HG02571 (cell line): ENCODE results near the gene RSPH10B2.
"Not testable (repeated sequence)": the region's sequence is repeated elsewhere in the genome, so short reads cannot be mapped to it uniquely, and the experiment has no call there.

Experiments used
- ATAC-seq: cut with Tn5 transposase; IDR thresholded peaks from one replicate; pipeline ENCODE4 v1.9.1; 2021; ENCODE audit warnings: mild to moderate bottlenecking, moderate library complexity; ENCODE audit not compliant: unreplicated experiment

RSPH10B2 gene

DNA sequence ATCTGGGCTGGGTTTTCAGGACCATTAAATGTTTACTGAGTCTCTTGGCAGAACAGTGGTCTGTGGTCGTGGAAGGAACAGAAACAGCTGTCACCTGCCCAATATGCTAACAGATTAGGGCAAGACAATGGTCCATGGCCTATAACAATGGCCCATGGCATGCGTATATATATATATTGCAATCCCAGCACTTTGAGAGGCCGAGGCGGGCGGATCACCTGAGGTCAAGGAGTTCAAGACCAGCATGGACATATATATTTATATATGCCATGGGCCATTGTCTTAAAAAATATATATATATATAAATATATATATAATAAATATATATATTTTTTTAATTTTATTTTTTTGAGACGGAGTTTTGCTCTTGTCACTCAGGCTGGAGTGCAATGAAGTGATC, 27.7 kb downstream of the RSPH10B2 start:
- not testable (repeated sequence) for ATAC-seq

DNA sequence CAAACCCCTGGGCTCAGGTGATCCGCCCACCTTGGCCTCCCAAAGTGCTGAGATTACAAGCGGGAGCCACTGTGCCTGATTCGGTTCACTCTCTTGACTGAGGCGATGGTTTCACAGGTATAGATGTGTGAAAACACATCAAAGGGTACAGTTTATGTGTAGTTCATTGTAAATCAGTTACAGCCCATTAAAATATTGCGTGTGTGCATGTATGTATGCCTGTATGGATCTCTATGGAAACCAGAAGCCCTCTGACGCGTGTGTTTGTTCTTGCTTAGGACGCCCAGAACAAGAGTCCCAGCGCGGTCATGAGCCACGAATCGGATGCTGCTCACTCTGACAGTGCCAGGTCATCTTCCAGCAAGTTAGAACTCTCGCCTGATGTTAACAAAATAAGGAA, 35.5 kb downstream of the RSPH10B2 start:
- not testable (repeated sequence) for ATAC-seq

DNA sequence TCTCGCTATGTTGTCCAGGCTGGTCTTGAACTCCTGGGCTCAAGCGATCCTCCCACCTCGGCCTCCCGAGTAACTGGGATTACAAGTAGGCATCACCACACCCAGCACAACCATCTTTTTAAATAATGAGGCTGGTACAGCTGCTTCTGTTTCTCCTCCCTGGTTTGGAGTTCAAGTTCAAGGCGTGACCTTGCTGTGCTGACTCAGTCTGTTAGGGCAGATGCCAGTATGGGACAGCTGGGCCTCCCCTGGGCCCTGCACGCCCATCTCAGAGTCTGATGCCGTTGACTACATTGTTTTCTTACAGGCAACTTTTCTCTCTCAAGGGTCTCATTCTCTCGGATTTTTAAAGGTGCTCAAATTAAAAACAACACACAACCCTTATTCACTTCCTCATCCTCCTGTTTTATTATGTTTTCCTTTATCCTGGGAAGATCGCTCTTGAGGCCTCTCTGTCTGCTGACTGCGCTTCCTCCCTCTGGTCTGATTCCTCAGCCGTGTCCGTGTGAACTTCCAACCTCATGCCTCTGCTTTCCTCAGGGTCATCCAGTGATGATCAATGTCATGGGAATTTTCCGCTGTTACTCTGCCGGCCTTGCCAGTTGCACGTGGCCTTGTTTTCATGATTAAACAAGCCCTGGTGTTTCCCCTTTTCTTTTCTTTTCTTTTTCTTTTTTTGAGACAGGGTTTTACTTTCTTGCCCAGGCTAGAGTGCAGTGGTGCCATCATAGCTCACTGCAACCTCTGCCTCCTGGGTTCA, 38.4 kb downstream of the RSPH10B2 start:
- ATAC-seq = not testable (repeated sequence)

DNA sequence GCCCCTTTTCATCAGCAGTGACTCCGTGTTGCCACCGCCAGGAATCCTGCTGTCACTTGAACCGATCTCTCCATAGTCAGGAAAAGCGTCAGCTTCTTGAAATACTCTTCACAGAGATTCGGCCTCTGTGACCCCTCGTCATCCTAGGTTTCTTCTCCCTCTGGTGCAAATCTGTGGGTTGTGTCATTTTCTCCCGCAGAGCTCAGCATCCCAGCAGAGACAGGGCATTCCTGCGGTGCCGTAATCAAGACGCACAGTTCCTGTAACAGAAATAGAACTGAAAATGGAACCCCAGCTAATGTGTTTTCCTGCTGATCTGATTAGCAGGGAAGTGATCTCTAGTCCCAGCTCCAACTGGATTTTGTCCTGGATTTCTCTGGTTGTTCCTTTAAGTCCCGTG, 40.4 kb downstream of the RSPH10B2 start:
- not testable (repeated sequence) for ATAC-seq

DNA sequence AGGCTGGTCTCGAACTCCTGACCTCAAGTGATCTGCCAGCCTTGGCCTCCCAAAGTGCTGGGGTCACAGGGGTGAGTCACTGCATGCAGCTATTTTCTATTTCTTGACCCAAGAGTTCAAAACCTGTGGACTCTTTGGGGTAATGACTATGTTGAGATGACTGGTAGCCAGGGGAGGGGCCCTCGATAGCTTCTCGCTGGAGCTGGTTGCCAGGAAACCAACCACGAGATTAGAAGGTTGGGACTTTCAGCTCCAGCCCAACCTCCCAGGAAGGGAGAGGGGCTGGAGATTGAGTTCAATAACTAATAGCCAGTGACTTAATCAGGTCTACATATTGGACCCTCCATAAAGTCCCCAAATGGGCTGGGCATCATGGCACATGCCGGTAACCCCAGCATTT, 43.3 kb downstream of the RSPH10B2 start:
- not testable (repeated sequence) for ATAC-seq

DNA sequence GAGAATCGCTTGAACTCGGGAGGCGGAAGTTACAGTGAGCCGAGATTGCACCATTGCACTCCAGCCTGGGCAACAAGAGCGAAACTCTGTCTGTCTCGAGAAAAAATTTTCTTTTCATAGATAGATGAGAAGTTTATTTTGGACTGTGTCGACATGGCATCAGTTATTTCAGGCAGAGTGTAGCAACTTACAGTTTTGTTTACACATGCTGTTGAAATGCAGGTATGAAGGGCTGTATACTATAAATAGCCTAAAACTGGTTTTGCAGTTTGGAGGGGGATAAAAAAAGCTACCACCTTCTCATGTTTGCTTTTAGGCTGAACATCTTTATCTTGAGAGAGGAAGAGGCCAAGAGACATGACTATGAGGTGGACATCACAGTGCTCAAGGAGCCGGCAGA, 44.1 kb downstream of the RSPH10B2 start:
- ATAC-seq = not testable (repeated sequence)

DNA sequence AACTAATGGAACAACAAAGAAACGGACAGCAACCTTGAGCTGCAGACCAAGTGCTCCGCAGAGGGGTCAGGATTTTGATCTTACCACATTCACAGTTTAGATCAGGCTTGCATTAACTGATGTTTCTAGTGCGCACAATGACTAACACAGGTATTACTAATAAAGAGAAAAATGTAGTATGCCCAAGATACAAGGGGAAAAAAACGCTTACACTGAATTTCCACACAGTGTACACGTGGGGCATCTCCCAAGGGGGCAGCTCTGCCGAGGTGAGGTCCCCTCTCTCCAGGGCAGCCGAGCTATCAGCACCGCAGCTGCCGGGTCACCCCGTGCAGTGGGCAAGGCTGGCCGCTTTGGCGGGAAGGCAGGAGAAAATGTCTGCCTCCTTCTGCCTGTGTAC, 46.0 kb downstream of the RSPH10B2 start:
- ATAC-seq = not testable (repeated sequence)

DNA sequence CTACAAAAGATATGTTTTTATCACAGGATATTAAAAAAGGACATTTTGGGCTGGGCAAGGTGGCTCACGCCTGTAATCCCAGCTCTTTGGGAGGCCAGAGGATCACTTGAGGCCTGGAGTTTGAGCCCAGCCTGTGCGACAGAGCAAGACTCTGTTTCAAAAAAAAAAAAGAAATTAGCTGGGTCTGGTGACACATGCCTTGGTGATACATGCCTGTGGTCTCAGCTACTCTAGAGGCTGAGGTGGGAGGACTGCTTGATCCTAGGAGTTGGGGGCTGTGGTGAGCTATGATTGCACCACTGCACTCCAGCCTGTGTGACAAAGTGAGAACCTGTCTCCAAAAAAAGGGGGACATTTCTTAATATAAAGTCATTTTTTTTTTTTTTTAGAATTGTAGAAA, 46.4 kb downstream of the RSPH10B2 start:
- ATAC-seq = not testable (repeated sequence)

DNA sequence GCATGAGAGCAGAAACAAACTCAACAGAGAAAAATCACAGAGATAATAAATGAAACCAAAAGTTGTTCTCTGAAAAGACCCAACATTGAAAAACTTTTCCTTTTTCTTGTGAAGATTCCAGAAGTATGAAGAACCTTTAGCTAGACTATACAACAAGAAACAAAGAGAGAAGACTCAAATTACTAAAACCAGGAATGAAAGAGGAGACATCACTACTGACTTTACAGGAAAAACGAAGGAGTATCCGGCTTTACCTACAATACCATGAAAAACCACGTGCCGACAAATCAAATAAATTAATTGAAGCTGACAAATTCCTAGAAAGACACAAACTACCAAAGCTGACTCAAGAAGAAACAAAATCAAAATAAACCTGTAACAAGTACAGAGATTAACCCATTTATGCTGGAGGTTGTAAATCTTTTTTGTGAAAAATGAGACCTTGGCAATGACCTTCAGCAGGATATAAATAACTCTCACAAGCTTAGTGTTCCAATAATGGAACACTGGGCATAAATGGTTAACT, 53.6 kb downstream of the RSPH10B2 start:
- ATAC-seq = not testable (repeated sequence)

DNA sequence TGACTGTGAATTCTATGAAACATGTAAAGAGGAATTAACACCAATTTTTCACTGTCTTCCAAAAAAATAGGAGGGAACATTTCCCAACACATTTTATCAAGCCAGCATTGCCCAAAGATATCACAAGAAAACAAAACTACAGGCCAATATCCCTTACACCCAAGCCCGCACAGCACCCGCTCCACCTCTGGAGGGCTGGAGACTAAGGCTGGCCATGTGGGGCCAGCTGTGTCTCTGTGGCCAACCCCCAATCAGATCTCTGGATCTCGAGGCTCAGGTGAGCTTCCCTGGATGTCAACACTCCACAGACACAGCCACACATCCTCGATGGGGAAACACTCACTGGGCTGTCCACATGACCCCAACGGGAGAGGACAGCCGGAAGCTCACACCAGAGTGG, 54.1 kb downstream of the RSPH10B2 start:
- not testable (repeated sequence) for ATAC-seq

DNA sequence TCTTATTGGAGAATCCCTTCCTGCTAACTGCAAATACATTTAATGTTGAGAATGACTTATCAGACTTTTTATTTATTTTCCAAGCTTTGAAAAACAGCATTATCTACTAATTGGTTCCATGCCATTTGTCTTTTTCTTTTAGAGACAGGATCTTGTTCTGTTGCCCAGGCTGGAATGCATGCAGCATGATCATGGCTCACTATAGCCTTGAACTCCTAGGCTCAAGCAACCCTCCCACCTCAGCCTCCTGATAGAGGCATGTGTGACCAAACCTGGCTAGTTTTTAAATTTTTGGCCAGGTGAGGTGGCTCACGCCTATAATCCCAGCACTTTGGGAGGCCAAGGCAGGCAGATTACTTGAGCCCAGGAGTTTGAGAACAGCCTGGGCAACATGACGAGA, 59.1 kb downstream of the RSPH10B2 start:
- not testable (repeated sequence) for ATAC-seq

DNA sequence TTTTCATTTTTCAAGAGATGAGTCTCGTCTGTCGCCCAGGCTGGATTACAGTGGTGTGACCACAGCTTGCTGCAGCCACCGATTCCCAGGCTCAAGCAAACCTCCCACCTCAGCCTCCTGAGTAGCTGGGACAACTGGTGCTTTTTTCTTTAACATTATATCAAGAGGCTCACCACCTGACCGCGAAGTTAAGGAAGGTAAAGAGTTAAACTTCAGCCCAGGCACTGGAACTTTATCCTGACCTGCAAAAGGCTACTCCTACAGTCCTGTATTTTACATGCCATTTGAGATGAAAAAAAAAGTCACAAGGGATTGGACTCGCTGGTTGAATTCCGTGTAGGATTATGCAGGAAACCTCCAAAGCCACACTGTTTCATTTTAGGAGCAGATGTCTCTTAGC, 61.6 kb downstream of the RSPH10B2 start:
- ATAC-seq = not testable (repeated sequence)

DNA sequence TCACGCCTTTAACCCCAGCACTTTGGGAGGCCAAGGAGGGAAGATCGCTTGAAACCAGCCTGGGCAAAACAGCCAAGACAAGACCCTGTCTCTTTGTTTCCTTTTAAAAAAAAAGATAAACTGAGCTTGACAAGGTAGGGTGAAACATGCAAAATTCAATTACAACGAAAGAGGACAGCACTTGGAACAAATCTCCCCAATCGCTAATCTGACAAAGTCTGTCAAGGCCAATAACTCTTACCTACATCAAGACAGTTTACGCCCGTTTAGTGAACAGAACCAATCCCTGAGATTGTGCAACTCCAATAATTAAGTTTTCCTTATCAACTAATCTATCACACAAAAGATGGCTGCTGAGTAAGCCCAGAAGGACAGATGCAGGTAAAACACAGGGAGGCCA, 67.7 kb downstream of the RSPH10B2 start:
- ATAC-seq = not testable (repeated sequence)

DNA sequence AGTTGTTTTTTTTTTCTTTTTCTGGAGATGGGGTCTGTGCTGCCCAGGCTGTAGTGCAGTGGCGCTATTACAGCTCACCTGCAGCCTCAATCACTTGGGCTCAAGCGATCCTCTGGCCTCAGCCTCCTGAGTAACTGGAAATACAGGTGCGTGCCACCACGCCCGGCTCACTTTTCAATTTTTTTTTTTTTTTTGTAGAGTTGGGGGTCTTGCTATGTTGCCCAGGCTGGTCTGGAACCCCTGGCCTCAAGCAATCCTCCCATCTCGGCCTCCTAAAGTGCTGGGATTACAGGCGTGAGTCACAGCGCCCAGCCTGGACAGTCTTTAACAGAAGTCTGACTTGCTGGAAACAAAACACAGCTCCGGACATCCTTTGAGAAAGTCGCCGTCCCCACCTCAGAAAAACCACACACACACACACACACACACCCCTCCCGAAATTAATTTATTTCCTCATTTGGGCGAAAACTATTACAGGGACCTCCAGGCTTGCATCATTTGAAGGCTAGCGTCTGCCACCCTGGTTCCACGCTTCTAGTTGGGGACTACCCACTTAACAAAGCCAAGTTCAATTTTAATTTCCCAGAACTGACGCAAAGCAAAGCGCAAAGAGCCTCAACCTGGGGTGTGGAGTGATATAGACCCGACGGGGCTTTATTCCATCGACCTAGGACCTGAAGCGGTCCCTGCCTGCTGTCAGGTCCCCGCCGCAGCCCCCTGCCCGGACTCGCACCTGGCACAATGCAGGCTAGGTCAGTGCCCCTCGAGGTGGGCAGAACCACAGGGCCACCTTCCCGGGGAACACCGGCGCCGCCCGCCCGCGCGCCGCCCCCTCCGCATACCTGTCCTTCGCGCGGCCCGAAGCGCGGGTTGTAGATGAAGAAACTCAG, 71.6 kb downstream of the RSPH10B2 start:
- ATAC-seq = peak; percentile 40

DNA sequence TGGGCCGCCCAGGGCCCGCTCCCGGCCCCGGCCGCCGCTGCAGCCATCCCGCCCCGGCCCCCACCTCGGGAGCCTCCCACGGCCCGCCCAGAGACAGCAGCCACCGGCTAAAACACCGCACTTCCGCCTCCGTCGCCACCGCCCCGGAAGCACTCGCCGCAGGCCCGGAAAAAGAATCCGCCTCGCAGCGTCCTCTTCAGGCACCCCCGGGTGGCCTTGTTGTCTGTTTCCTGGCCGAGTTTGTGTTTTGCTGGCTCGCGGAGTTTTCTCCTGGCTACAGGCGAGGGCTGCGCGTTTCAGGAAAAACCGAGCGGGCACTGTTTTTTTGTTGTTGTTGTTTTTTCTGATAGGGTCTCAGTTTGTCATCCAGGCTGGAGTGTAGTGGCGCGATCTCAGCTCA, 72.2 kb downstream of the RSPH10B2 start, which contains the start of gene CCZ1B:
TSS of gene CCZ1B (minus strand) at position 125 of the 400 bp plus-strand sequence. CDS start at position 47, 78 bp downstream.
- ATAC-seq = peak; percentile 98

DNA sequence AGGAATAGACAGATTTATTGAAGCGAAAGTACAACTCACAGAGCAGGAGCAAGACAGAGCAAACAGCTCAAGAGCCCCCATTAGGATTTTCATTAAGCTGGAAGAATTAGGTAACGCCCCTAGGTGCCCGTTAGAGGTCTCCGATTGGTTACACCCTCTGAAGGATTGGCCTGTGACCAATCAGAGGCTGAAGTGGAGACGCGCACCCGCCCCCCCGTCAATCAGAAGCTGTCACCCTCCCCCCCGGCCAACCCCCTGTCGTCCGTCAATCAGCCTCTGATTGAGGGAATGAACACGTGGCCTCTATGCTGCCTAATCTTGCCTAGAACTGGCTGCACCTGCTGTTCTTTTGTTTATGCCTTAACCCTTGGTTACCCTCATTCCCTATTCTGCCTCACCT, 73.3 kb downstream of the RSPH10B2 start:
- not testable (repeated sequence) for ATAC-seq

DNA sequence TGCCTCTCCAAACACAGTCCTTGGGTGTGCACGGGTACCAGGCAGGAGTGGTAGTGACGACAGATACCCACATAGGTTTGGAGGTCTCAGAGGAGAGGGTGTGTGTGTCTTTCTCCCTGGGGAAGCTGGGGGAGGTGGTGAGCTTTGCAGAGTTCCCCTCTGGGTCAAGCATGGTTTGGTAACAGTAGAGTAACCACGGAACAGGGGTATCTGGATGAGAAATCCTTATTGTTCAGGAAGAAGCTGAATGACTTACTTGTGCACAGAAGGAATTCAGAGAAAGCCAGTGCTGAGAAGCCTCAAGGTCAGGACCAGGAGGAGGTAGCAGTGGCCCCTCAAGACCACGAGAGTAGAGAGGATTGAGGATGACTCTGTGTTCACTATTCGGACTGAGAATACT, 75.7 kb downstream of the RSPH10B2 start:
- ATAC-seq = not testable (repeated sequence)

DNA sequence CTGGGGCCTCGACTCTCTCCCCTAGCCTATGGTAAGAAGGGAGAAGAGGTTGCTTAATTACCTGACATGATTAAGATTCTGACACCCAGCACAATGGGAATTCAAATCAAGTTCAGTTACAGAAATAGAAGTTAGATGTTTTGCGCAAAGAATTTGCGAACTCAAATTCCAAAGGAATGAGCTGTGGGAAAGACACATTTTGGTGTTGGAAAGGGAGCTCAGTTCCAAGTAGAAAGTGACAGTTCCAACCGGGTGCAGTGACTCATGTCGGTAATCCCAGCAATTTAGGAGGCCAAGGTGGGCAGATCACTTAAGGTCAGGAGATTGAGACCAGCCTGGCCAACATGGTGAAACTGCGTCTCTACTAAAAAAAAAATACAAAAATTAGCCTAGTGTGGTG, 76.1 kb downstream of the RSPH10B2 start:
- ATAC-seq = not testable (repeated sequence)

DNA sequence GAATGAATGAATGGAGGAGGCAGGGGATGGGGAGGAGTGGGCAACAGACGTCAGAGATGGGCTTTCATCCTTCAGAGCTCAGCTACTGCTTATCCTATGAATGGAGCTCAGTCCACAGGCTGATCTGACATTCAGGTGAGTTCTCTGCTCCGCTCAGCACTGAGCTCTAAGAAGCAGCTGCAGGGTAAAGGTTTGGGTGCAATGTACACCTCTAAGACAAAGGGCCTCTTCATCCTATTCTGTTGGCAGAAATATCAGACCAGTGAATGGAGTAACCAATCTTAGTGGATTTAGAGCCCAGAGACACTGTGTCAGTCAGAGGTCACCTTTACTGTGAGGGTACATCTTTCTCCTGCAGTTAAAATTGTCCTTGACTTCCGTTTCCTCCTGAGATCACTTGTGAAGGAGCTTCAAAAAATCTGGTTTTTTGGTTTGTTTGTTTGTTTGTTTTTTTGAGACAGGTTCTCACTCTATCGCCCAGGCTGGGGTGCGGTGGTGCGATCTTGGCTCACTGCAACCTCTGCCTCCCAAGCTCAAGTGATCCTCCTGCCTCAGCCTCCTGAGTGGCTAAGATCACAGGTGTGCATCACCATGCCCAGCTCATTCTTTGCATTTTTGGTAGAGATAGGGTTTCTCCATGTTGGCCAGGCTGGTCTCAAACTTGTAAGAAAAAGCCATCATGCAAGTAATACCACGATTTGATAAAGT, 77.3 kb downstream of the RSPH10B2 start:
- no peak for ATAC-seq

DNA sequence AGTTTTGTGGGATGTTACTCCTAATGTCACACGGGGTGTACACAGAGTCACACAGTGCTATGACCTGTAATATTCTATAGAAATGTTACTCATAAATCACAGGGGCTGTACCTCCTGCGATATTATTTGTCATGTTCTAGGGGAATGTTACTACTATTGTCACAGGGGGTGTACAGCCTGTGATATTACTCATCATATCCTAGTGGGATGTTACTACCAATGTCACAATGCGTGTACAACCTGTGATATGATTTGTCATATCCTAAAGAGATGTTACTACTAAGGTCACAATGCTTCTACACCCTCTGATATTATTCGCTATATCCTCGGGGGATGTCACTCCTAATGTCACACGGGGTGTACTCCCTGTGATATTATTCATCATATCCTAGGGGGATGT, 79.7 kb downstream of the RSPH10B2 start:
- ATAC-seq = no peak

DNA sequence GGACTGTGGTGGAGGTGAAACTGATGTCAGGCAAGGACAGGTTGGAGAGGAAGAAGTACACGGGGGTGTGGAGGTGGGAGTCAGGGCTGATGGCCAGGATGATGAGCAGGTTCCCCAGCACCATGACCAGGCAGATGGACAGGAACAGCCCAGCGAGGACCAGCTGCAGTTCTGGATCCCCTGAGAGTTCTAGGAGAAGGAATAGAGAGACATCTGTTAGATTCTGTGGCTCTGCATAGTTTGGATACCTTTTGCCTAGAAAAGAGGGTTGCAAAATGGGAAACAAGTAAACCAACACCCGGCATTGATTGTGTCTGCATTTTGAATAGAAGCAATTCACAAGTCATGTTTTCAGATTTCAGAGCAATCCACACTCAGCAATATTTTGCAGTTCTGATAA, 81.6 kb downstream of the RSPH10B2 start:
- not testable (repeated sequence) for ATAC-seq
